Coronary artery (tissue), 2 donors: Measurements from ENCODE around the gene INPP5A.
"Not testable (repeated sequence)": the region's sequence is repeated elsewhere in the genome, so short reads cannot be mapped to it uniquely, and the experiment has no call there.

Source experiments
- DNase-seq: peaks from one replicate; pipeline ENCODE4 v3.0.0-alpha.2; 2017; ENCODE audit warnings: low spot score
- H3K27ac ChIP-seq, 2 donors: fragments of 200-600 bp; sonication (generic); one replicate each; pipeline ENCODE4 v1.5.1; 2016 to 2019
- H3K4me3 ChIP-seq: fragments of 200-600 bp; sonication (generic); 2 replicates; pipeline ENCODE4 v1.5.1; 2016; ENCODE audit warnings: mild to moderate bottlenecking, moderate library complexity
- CTCF ChIP-seq: fragments of 200-600 bp; sonication (generic); IDR thresholded peaks from one replicate; pipeline ENCODE4 v1.5.1; 2019; ENCODE audit warnings: antibody characterized with exemption

The INPP5A gene

GRCh38 chr10:132739225-132739613, 201.6 kb downstream of the INPP5A start:
- no peak overlapping the region for H3K4me3 ChIP-seq
- DNase-seq: no peak
- peak overlapping the region in 1 of 2 donors; percentile 45 for H3K27ac ChIP-seq
- TF ChIP-seq CTCF: no peak

GRCh38 chr10:132740588-132740987, 203.0 kb downstream of the INPP5A start:
- TF ChIP-seq CTCF: no peak
- no peak overlapping the region for H3K27ac ChIP-seq

GRCh38 chr10:132742167-132742836, 204.7 kb downstream of the INPP5A start:
- Histone ChIP-seq H3K27ac (no peak overlapping the region), H3K4me3 (no peak overlapping the region)
- DNase-seq: no peak
- no peak for TF ChIP-seq CTCF

More at GRCh38 chr10:132740588-132740987, 203.0 kb downstream of the INPP5A start:
- no peak overlapping the region for H3K4me3 ChIP-seq
- DNase-seq: no peak

- no peak for TF ChIP-seq CTCF
Observed at GRCh38 chr10:132742837-132743194, 205.2 kb downstream of the INPP5A start.

GRCh38 chr10:132743196-132743924, 205.8 kb downstream of the INPP5A start:
- H3K27ac ChIP-seq, H3K4me3 ChIP-seq, DNase-seq: not testable (repeated sequence)

More at GRCh38 chr10:132742837-132743194, 205.2 kb downstream of the INPP5A start:
- no peak for DNase-seq
- Histone ChIP-seq H3K27ac (no peak overlapping the region), H3K4me3 (no peak overlapping the region)

- TF ChIP-seq CTCF: no peak
- no peak for DNase-seq
- H3K4me3 ChIP-seq: no peak overlapping the region
- no peak overlapping the region for H3K27ac ChIP-seq
Observed at GRCh38 chr10:132743925-132744490, 206.4 kb downstream of the INPP5A start.

GRCh38 chr10:132744839-132745238, 207.3 kb downstream of the INPP5A start:
- TF ChIP-seq CTCF: no peak

More at GRCh38 chr10:132744839-132745238, 207.3 kb downstream of the INPP5A start:
- Histone ChIP-seq H3K27ac (no peak overlapping the region), H3K4me3 (no peak overlapping the region)
- no peak for DNase-seq
